ENCODE measurements around the gene IGIP.

GRCh38 chr5:140159014-140159927, 33.5 kb downstream of the IGIP start:
- TF ChIP-seq, protein P1, sequence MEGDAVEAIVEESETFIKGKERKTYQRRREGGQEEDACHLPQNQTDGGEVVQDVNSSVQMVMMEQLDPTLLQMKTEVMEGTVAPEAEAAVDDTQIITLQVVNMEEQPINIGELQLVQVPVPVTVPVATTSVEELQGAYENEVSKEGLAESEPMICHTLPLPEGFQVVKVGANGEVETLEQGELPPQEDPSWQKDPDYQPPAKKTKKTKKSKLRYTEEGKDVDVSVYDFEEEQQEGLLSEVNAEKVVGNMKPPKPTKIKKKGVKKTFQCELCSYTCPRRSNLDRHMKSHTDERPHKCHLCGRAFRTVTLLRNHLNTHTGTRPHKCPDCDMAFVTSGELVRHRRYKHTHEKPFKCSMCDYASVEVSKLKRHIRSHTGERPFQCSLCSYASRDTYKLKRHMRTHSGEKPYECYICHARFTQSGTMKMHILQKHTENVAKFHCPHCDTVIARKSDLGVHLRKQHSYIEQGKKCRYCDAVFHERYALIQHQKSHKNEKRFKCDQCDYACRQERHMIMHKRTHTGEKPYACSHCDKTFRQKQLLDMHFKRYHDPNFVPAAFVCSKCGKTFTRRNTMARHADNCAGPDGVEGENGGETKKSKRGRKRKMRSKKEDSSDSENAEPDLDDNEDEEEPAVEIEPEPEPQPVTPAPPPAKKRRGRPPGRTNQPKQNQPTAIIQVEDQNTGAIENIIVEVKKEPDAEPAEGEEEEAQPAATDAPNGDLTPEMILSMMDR (IDR thresholded peaks at IDR 0.05 in 8 of 11, conservative IDR thresholded peaks at IDR 0.05 in 3 of 11): no peak
- TF ChIP-seq POLR2A (IDR thresholded peaks at IDR 0.05) (no peak), POLR2AphosphoS5 (IDR thresholded peaks at IDR 0.05) (no peak)

All from spleen (tissue), 7 donors.